ENCODE data around the gene SDHB.

DNA sequence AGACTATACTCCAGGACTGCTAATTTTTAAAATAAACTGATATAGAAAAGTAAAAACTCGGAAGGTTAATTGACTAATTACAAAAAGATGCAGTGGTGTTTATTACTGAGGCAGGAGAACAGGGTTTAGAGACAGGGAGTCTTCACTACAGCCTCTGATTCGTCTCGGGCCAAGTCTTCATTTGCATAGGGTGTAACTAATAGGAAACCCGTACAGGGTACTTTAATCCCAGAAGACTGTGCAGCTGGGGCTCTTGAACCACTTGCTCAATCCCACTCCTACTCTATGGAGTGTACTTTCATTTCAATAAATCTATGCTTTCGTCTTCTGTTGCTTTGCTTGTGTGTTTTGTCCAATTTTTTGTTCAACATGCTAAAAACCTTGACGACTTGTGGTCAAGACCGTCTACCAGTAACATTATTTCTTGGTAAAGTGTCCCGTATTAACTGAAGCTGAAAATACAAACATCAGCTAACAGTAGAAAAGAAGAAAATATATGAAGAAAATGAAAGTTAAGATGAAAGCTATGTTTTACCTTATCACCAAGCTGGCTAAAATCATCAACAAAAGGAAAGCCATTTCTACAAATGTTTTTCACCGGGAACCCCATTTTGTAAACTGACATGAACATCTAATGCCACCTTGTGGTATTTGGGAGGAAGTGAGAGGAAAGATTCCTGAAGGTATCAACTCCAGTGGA is 8.0 kb downstream of the SDHB start:
- TF ChIP-seq, protein P1, sequence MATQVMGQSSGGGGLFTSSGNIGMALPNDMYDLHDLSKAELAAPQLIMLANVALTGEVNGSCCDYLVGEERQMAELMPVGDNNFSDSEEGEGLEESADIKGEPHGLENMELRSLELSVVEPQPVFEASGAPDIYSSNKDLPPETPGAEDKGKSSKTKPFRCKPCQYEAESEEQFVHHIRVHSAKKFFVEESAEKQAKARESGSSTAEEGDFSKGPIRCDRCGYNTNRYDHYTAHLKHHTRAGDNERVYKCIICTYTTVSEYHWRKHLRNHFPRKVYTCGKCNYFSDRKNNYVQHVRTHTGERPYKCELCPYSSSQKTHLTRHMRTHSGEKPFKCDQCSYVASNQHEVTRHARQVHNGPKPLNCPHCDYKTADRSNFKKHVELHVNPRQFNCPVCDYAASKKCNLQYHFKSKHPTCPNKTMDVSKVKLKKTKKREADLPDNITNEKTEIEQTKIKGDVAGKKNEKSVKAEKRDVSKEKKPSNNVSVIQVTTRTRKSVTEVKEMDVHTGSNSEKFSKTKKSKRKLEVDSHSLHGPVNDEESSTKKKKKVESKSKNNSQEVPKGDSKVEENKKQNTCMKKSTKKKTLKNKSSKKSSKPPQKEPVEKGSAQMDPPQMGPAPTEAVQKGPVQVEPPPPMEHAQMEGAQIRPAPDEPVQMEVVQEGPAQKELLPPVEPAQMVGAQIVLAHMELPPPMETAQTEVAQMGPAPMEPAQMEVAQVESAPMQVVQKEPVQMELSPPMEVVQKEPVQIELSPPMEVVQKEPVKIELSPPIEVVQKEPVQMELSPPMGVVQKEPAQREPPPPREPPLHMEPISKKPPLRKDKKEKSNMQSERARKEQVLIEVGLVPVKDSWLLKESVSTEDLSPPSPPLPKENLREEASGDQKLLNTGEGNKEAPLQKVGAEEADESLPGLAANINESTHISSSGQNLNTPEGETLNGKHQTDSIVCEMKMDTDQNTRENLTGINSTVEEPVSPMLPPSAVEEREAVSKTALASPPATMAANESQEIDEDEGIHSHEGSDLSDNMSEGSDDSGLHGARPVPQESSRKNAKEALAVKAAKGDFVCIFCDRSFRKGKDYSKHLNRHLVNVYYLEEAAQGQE (IDR thresholded peaks at IDR 0.05; ENCODE audit: borderline replicate concordance in 1 of 2, low read depth in 1 of 2, low read length in 2 of 2), result no peak
- TF ChIP-seq SRF (IDR thresholded peaks at IDR 0.05; ENCODE audit: low read depth, low read length), result no peak
- TF ChIP-seq, protein P2, sequence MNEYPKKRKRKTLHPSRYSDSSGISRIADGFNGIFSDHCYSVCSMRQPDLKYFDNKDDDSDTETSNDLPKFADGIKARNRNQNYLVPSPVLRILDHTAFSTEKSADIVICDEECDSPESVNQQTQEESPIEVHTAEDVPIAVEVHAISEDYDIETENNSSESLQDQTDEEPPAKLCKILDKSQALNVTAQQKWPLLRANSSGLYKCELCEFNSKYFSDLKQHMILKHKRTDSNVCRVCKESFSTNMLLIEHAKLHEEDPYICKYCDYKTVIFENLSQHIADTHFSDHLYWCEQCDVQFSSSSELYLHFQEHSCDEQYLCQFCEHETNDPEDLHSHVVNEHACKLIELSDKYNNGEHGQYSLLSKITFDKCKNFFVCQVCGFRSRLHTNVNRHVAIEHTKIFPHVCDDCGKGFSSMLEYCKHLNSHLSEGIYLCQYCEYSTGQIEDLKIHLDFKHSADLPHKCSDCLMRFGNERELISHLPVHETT (CRISPR knock-in tag; conservative IDR thresholded peaks at IDR 0.05), result no peak
- TF ChIP-seq, protein P3, sequence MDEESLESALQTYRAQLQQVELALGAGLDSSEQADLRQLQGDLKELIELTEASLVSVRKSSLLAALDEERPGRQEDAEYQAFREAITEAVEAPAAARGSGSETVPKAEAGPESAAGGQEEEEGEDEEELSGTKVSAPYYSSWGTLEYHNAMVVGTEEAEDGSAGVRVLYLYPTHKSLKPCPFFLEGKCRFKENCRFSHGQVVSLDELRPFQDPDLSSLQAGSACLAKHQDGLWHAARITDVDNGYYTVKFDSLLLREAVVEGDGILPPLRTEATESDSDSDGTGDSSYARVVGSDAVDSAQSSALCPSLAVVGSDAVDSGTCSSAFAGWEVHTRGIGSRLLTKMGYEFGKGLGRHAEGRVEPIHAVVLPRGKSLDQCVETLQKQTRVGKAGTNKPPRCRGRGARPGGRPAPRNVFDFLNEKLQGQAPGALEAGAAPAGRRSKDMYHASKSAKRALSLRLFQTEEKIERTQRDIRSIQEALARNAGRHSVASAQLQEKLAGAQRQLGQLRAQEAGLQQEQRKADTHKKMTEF (CRISPR knock-in tag; IDR thresholded peaks at IDR 0.05), result no peak

All from HepG2 (cell line).